ENCODE data around the gene TRIM17.

Gene TRIM17

GRCh38 chr1:228400692-228401454 lies 15.8 kb downstream of the TRIM17 start:
- DNase-seq = no peak

- no peak for DNase-seq
These were observed 16.4 kb downstream of the TRIM17 start for GRCh38 chr1:228400237-228400651.

DNA sequence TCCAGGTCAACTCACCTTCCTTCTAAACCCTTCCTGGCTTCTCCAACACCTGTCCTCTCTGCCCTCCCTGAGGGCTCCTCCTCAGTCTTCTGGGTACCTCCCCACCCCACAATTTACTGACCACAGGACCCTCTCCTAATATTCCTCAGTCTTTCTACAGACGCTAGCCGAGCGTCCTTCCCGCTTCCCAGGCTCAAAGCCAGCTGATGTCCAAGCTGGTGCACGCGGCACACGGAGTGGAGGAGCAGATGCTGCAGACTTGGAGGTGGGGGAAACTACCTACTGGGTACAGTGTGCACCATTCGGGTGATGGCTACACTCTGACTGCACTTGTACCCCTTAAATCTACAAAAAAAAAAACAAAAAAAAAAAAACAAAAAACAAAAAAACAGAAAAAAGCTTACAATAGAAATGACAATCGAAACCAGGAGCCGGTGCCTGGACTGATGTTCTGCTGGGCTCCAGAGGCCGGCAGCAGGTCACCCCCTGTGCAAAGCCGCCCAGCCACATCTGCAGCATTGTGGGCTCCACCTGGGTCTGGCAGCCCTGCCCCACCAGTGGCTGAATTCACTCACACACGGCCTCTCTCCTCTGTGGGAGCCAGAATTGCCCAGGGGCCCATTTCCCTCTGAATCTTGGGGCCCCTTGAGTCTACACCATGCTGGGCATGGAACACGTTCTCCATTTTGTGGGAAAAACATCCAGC lies 17.0 kb downstream of the TRIM17 start:
- DNase-seq = no peak

DNA sequence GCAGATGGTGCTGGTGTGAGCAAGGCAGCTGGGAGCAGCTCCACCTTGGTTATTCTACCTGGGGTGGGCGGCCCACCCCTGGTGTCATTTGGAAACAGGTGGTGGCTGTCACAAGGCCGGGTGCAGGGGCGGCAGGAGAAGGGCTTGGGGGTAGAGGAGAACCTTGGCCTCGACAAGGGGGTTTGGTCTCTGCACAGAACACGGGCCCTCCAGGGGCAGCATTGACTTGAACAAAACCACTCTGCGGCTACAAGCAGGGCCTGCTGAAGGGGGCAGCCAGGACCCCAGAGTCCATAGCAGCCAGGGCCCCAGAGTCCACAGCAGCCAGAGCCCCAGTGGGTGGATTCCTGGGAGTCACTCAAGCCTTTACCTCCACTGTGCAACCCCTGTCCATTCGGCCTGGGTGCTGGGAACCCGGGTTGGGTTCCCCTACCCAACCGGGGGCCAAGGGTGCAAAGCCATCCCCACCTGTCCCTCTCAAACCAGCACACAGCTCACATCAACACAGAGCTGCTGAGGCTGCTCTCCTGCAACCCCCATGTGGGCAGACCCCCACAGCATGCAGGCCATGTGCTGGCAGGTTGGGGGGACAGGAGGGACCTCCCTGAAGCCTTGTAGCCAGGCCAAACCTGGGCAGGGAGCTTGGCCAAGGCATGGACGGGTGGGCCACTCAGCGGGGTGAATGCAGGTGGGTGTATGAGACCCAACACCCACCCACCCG lies 17.8 kb downstream of the TRIM17 start:
- DNase-seq = no peak

GRCh38 chr1:228397966-228398365 lies 18.7 kb downstream of the TRIM17 start:
- DNase-seq = no peak

- no peak for DNase-seq
These were observed 19.6 kb downstream of the TRIM17 start for GRCh38 chr1:228396770-228397662.

GRCh38 chr1:228394571-228395394 lies 21.9 kb downstream of the TRIM17 start:
- DNase-seq = no peak

- DNase-seq = no peak
These were observed 22.7 kb downstream of the TRIM17 start for GRCh38 chr1:228393811-228394570.

- no peak for DNase-seq
These were observed 23.4 kb downstream of the TRIM17 start for GRCh38 chr1:228393268-228393701.

GRCh38 chr1:228392111-228392936 lies 24.3 kb downstream of the TRIM17 start:
- no peak for DNase-seq

GRCh38 chr1:228391411-228392020 lies 25.1 kb downstream of the TRIM17 start:
- no peak for DNase-seq

- no peak for DNase-seq
These were observed 26.0 kb downstream of the TRIM17 start for GRCh38 chr1:228390649-228391048.

GRCh38 chr1:228387321-228387720 lies 29.3 kb downstream of the TRIM17 start:
- no peak for DNase-seq

DNA sequence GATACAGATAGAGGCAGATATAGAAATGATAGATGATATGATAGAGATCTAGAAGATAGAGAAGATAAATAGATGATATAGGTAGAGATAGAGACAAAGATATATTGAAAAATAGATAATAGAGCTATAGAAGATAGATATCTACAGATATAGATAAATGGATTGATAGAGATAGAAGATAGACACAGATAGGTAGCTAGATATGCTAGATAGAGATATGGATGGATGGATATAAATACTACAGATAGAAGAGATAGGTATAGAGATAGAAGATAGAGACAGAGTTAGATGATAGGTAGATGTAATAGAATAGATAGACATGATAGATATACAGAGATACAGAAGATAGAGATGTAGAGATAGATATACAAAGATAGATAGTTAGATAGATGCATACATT lies 31.4 kb downstream of the TRIM17 start:
- no peak for DNase-seq

DNA sequence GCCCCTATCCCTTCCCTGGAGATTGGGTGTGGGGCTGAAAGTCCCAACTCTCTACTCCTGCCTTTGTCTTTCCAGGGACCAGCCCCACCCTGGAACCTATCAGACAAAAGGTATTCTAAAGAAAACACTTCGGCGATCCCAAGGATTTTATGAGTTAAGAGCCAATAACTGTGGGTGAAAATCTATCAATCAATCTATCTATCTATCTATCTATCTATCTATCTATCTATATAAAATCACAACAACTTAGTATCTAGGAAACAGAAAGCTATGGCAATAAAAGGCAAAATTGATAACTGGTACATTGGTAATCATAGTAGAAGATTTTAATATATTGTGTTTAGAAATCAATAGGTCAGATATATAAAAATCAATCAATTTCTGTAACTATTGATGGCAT lies 32.9 kb downstream of the TRIM17 start:
- no peak for DNase-seq

DNA sequence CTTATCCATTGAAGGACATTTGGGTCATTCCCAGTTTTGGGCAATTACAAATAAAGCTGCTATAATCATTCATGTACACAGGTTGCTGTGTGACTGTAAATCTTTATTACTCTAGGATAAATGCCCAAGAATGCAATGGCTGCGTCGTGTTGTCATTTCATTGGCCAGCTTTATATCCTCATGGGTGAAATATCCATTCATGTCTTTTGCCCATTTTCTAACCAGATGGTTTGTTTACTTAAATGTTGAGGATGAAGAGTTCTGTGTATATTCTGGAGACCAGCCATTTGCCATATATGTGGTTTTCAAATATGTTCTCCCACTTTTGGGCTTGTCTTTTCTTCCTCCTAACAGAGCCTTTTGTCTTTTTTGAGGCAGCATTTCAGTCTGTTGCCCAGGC lies 35.3 kb downstream of the TRIM17 start:
- DNase-seq = no peak

- DNase-seq = no peak
These were observed 37.0 kb downstream of the TRIM17 start for GRCh38 chr1:228379666-228380065.

DNA sequence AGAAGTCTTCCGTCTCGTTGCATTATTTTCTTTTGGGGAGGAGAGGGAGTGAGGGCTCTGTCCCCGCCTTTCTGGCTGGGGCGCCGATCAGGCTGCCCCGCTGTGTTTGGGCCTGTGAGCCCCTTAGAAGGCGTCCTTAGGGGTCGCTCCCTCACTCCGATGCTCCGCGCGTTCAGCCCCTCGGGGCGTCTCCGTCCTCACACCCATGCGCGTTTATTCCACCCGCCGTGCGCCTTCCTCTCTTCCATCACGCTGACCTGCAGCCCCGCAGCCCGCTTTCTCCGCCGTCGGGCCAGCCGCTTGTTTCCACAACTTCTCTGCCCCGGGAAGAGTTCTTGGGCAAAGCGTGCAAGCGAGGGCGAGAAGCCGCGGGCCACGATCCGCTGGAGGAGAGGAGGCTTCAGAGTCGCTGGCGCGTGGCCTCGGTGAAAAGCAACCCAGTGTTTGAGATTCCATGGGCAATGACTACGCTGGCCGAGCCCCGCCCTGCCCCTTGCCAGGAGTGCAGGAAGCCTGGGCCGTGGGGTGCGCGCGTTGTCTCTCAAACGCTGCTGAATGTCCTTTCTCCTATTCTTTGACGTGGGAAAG lies 37.7 kb downstream of the TRIM17 start:
- DNase-seq = no peak
